HFFc6 (cell line): ENCODE data around the gene USP3. TPM values are rescaled to one million over a fixed set of nuclear protein-coding genes. Genes with fewer than 3 reads are reported as not detected.

Source experiments
- DNase-seq: peaks from one replicate; pipeline ENCODE4 v3.0.0-alpha.2; 2018
- H3K27ac Mint-ChIP-seq: 2 replicates; pipeline ENCODE4 v1.8.0; 2020; ENCODE audit warnings: mild to moderate bottlenecking, mixed read lengths
- H3K27me3 Mint-ChIP-seq: 2 replicates; pipeline ENCODE4 v1.8.0; 2021; ENCODE audit warnings: mild to moderate bottlenecking, moderate library complexity, mixed read lengths; ENCODE audit not compliant: insufficient read depth
- H3K36me3 Mint-ChIP-seq: 2 replicates; pipeline ENCODE4 v1.8.0; 2021; ENCODE audit warnings: low read depth, mixed read lengths
- H3K4me1 Mint-ChIP-seq: 2 replicates; pipeline ENCODE4 v1.8.0; 2020; ENCODE audit warnings: low read depth, mixed read lengths
- H3K4me3 Mint-ChIP-seq: 2 replicates; pipeline ENCODE4 v1.8.0; 2020; ENCODE audit warnings: mild to moderate bottlenecking, moderate library complexity, mixed read lengths
- H3K9me3 Mint-ChIP-seq: 2 replicates; pipeline ENCODE4 v1.8.0; 2020; ENCODE audit warnings: mild to moderate bottlenecking, mixed read lengths
- CTCF ChIP-seq: fragments of 200-600 bp; sonication (generic); IDR thresholded peaks from 2 replicates; pipeline ENCODE4 v1.5.0; 2021; ENCODE audit warnings: antibody characterized with exemption, mild to moderate bottlenecking
- total RNA-seq, 6 experiments: library from RNA; stranded (reverse); fragmentation: NEBNext Ultra II Directional; extraction: Animal tissue kit (Norgen Biotek cat#: 25700); gene quantifications; 2 replicates in 1 of 6; 3 replicates in 5 of 6; pipeline ENCODE4 v1.2.3, GENCODE V29; 2021

Gene USP3
- total RNA-seq, 6 experiments from 2014 or later: 16.8 to 26.2 (median 23.1) TPM

DNA sequence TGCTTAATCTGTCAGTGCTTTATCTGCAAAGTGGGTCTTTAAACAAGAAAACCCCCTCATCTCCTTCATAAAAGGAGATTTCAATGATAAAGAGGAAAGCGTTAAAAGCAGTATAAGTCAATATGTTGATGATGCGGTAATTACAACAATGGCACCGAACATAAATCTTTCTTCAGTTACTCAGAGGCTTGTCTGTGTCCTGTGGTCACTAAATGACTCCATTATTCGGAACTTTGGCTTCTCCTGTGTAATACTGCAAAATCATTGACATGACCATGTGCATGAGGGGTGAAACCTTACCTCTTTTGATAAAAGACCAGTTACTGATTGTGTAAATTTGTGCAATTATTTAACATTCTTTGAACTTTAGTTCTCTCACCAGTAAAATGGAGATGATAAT is 4.8 kb upstream of the USP3 start:
- H3K27ac Mint-ChIP-seq: no peak overlapping the region
- DNase-seq: no peak

GRCh38 chr15:63500265-63501250 is 3.8 kb upstream of the USP3 start:
- no peak for TF ChIP-seq CTCF
- Mint-ChIP-seq H3K4me3 (peak overlapping the region; percentile 81), H3K27ac (peak overlapping the region; percentile 98), H3K27me3 (peaks cover 15% of the 10 kb centered on the region), H3K36me3 (peaks cover 7% of the 10 kb centered on the region; the same call in 1 of the 2 replicates), H3K4me1 (peaks cover 43% of the 10 kb centered on the region), H3K9me3 (no peaks in the 10 kb centered on the region)
- no peak for DNase-seq

More for the DNA sequence above, 4.8 kb upstream of the USP3 start:
- peaks cover 7% of the 10 kb centered on the region; the same call in 1 of the 2 replicates for H3K36me3 Mint-ChIP-seq
- H3K9me3 Mint-ChIP-seq: no peaks in the 10 kb centered on the region
- peaks cover 15% of the 10 kb centered on the region for H3K27me3 Mint-ChIP-seq
- H3K4me3 Mint-ChIP-seq: no peak overlapping the region
- TF ChIP-seq CTCF: no peak
- H3K4me1 Mint-ChIP-seq: peaks cover 43% of the 10 kb centered on the region

DNA sequence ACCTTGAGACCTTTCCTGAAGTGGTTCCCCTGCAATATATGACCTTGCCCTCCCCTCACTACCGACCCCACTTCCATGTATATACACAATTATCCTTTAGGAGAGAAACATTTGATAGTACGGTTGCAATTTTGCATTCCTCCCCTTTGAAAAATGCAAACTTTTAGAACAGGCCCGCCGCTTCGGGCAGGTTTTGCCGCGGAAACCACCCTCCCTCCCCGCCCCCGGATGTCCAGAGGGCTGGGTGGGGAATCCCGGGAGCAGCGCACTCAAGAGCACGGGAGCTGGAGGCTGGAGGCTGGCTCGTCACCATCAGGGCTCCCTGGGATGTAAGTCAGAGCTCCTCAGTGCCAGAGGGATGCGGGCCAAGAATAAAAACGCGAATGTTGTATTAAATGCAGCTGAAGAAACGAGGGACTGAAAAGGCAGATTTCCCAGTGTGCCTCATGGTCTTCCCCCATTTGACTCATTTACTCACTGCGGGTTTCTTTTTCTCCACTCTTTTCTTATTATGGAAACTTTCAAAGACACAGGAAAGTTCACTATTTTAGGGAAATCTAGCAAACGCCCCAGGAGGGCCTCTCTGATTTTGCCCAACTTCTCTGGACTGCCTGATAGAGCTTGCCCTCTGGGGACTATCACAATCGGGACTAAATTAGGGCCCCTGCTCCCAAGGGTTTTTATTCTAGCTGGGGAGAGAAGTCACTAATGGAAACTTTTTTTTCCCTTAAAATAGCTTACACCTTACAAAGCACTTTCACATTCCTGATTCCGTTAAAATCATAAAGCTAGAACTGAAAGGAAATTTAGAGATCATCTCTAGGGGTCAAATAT is 2.9 kb upstream of the USP3 start:
- peaks cover 51% of the 10 kb centered on the region for H3K4me1 Mint-ChIP-seq
- DNase-seq: peak; percentile 82
- peaks cover 7% of the 10 kb centered on the region; the same call in 1 of the 2 replicates for H3K36me3 Mint-ChIP-seq
- peak overlapping the region; percentile 98 for H3K27ac Mint-ChIP-seq
- no peaks in the 10 kb centered on the region for H3K9me3 Mint-ChIP-seq
- peaks cover 8% of the 10 kb centered on the region for H3K27me3 Mint-ChIP-seq
- no peak for TF ChIP-seq CTCF
- H3K4me3 Mint-ChIP-seq: peak overlapping the region; percentile 81

DNA sequence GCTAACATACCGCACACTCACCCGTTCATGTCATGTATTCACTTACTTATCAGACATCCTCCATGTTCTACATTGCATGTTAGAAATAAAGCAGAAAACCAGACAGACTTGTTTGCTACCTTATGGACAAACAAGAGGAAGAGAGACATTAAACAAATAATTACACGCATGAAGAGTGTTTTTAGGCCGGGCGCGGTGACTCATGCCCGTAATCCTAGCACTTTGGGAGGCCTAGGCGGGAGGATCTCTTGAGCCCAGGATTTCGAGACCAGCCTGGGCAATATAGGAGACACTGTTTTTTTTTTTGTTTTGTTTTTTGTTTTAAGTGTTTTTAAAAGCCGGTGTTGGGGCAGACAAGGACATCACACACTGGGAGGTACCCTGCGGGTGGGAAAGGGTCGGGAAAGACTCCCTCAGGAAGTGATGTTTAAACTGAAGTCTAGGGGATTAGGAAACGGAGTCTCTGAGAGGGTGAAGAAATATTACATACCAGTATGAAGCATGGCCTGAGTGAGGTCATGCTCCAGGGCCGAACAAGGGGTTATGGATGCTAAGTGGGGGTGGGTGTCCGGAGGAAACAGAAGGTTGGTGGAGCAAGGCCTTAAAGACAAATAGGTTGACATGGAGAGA is 2.1 kb upstream of the USP3 start:
- DNase-seq: no peak
- peaks cover 7% of the 10 kb centered on the region; the same call in 1 of the 2 replicates for H3K36me3 Mint-ChIP-seq
- H3K4me3 Mint-ChIP-seq: peak overlapping the region; percentile 81; the same call in 1 of the 2 replicates
- peaks cover 59% of the 10 kb centered on the region for H3K4me1 Mint-ChIP-seq
- H3K27me3 Mint-ChIP-seq: peaks cover 8% of the 10 kb centered on the region
- TF ChIP-seq CTCF: no peak
- no peaks in the 10 kb centered on the region for H3K9me3 Mint-ChIP-seq
- H3K27ac Mint-ChIP-seq: peak overlapping the region; percentile 98
